Activated naive CD8-positive, alpha-beta T cell treated with anti-CD3 and anti-CD28 coated beads, Interleukin-2, amount 10 ng/mL, durations not matched to agents 7 days and 5 days (primary cell): ENCODE data around the gene MYRFL. TPM values are rescaled to one million over a fixed set of nuclear protein-coding genes. Genes with fewer than 3 reads are reported as not detected.
"Not testable (repeated sequence)": the region's sequence is repeated elsewhere in the genome, so short reads cannot be mapped to it uniquely, and the experiment has no call there.

ENCODE experiments used
- ATAC-seq: fragments of 150-1000 bp; cut with Tn5 transposase; one replicate; pipeline ENCODE4 v1.10.0; 2021; ENCODE audit warnings: low read depth, moderate library complexity
- POLR2A ChIA-PET: fragments of 350-600 bp; sonication (Branson Sonifier 250); formaldehyde crosslinking; loops from one replicate; lab custom pipeline; 2021; ENCODE audit warnings: antibody characterized with exemption; lab: Charles Lee
- DNase-seq: peaks from one replicate; pipeline ENCODE4 v3.0.0; 2021
- H3K27ac Mint-ChIP-seq: one replicate; pipeline ENCODE4 v1.8.0; 2022; ENCODE audit warnings: mild to moderate bottlenecking, mixed read lengths
- H3K27me3 Mint-ChIP-seq: one replicate; pipeline ENCODE4 v1.8.0; 2022; ENCODE audit warnings: mild to moderate bottlenecking, moderate library complexity, mixed read lengths
- H3K36me3 Mint-ChIP-seq: one replicate; pipeline ENCODE4 v1.8.0; 2021; ENCODE audit warnings: mild to moderate bottlenecking, mixed read lengths
- H3K4me1 Mint-ChIP-seq: one replicate; pipeline ENCODE4 v1.8.0; 2021; ENCODE audit warnings: mixed read lengths
- H3K4me3 Mint-ChIP-seq: one replicate; pipeline ENCODE4 v1.8.0; 2022; ENCODE audit warnings: mild to moderate bottlenecking, moderate library complexity, mixed read lengths
- H3K9me3 Mint-ChIP-seq: one replicate; pipeline ENCODE4 v1.8.0; 2021; ENCODE audit warnings: mixed read lengths
- total RNA-seq, 2 experiments: library from RNA; stranded (reverse); gene quantifications; one replicate each; pipeline ENCODE4 v1.2.3, GENCODE V29; 2021

The MYRFL gene
- total RNA-seq, 2 experiments from 2014 or later, result not detected

- Mint-ChIP-seq H3K27ac (no peak overlapping the region), H3K4me3 (no peak overlapping the region), H3K27me3 (peaks cover 2% of the 10 kb centered on the region), H3K4me1 (no peaks in the 10 kb centered on the region), H3K9me3 (no peaks in the 10 kb centered on the region), H3K36me3 (no peaks in the 10 kb centered on the region)
- ATAC-seq (no peak), DNase-seq (no peak)
- POLR2A ChIA-PET, result no interaction called here
These were observed 153.0 kb downstream of the MYRFL start for GRCh38 chr12:69978020-69978419.

GRCh38 chr12:69981881-69982475, 157.0 kb downstream of the MYRFL start:
- H3K36me3 Mint-ChIP-seq, result no peaks in the 10 kb centered on the region

GRCh38 chr12:69984241-69984640, 159.2 kb downstream of the MYRFL start:
- no peak overlapping the region for H3K4me3 Mint-ChIP-seq
- POLR2A ChIA-PET, result no interaction called here
- no peaks in the 10 kb centered on the region for H3K9me3 Mint-ChIP-seq
- no peaks in the 10 kb centered on the region for H3K27me3 Mint-ChIP-seq
- no peaks in the 10 kb centered on the region for H3K4me1 Mint-ChIP-seq
- DNase-seq (no peak), ATAC-seq (no peak)
- no peak overlapping the region for H3K27ac Mint-ChIP-seq
- no peaks in the 10 kb centered on the region for H3K36me3 Mint-ChIP-seq

More at GRCh38 chr12:69981881-69982475, 157.0 kb downstream of the MYRFL start:
- H3K4me3 Mint-ChIP-seq, result no peak overlapping the region
- H3K9me3 Mint-ChIP-seq, result no peaks in the 10 kb centered on the region
- ATAC-seq, result no peak
- H3K27me3 Mint-ChIP-seq, result no peaks in the 10 kb centered on the region
- no peak overlapping the region for H3K27ac Mint-ChIP-seq
- H3K4me1 Mint-ChIP-seq, result no peaks in the 10 kb centered on the region
- DNase-seq, result no peak
- POLR2A ChIA-PET, result no interaction called here

- no peak for DNase-seq
- H3K4me3 Mint-ChIP-seq, result no peak overlapping the region
- no peaks in the 10 kb centered on the region for H3K9me3 Mint-ChIP-seq
- ATAC-seq, result no peak
- POLR2A ChIA-PET, result no interaction called here
- H3K4me1 Mint-ChIP-seq, result no peaks in the 10 kb centered on the region
- H3K36me3 Mint-ChIP-seq, result no peaks in the 10 kb centered on the region
- H3K27ac Mint-ChIP-seq, result no peak overlapping the region
- H3K27me3 Mint-ChIP-seq, result no peaks in the 10 kb centered on the region
These were observed 160.6 kb downstream of the MYRFL start for GRCh38 chr12:69985656-69986055.

- H3K4me1 Mint-ChIP-seq, result no peaks in the 10 kb centered on the region
- ATAC-seq (no peak), DNase-seq (no peak)
- H3K36me3 Mint-ChIP-seq, result no peaks in the 10 kb centered on the region
- no peaks in the 10 kb centered on the region for H3K27me3 Mint-ChIP-seq
- H3K27ac Mint-ChIP-seq, result no peak overlapping the region
- H3K9me3 Mint-ChIP-seq, result no peaks in the 10 kb centered on the region
- POLR2A ChIA-PET, result no interaction called here
- no peak overlapping the region for H3K4me3 Mint-ChIP-seq
These were observed 161.1 kb downstream of the MYRFL start for GRCh38 chr12:69986114-69986513.

- H3K4me3 Mint-ChIP-seq, result no peak overlapping the region
- no peaks in the 10 kb centered on the region for H3K9me3 Mint-ChIP-seq
- no peaks in the 10 kb centered on the region for H3K27me3 Mint-ChIP-seq
- no peak overlapping the region for H3K27ac Mint-ChIP-seq
- DNase-seq, result no peak
- H3K4me1 Mint-ChIP-seq, result no peaks in the 10 kb centered on the region
- ATAC-seq, result no peak
- H3K36me3 Mint-ChIP-seq, result no peaks in the 10 kb centered on the region
- POLR2A ChIA-PET, result no interaction called here
These were observed 162.6 kb downstream of the MYRFL start for GRCh38 chr12:69987579-69988091.

- no peak overlapping the region for H3K4me3 Mint-ChIP-seq
- H3K27ac Mint-ChIP-seq, result no peak overlapping the region
- H3K27me3 Mint-ChIP-seq, result peaks cover 2% of the 10 kb centered on the region
- H3K4me1 Mint-ChIP-seq, result no peaks in the 10 kb centered on the region
- no peaks in the 10 kb centered on the region for H3K36me3 Mint-ChIP-seq
- H3K9me3 Mint-ChIP-seq, result no peaks in the 10 kb centered on the region
- POLR2A ChIA-PET, result no interaction called here
- ATAC-seq (no peak), DNase-seq (no peak)
These were observed 163.7 kb downstream of the MYRFL start for GRCh38 chr12:69988481-69989321.

- Mint-ChIP-seq H3K27me3 (peaks cover 2% of the 10 kb centered on the region), H3K4me3 (no peak overlapping the region), H3K36me3 (no peaks in the 10 kb centered on the region), H3K9me3 (no peaks in the 10 kb centered on the region), H3K27ac (no peak overlapping the region), H3K4me1 (no peaks in the 10 kb centered on the region)
- POLR2A ChIA-PET, result no interaction called here
- ATAC-seq (no peak), DNase-seq (no peak)
These were observed 166.8 kb downstream of the MYRFL start for GRCh38 chr12:69991690-69992288.

GRCh38 chr12:69993433-69993832, 168.4 kb downstream of the MYRFL start:
- H3K27ac Mint-ChIP-seq, result no peak overlapping the region
- POLR2A ChIA-PET, result no interaction called here

GRCh38 chr12:69994086-69994485, 169.1 kb downstream of the MYRFL start:
- H3K4me1 Mint-ChIP-seq, H3K36me3 Mint-ChIP-seq, H3K27ac Mint-ChIP-seq, H3K9me3 Mint-ChIP-seq, DNase-seq, POLR2A ChIA-PET, H3K27me3 Mint-ChIP-seq, H3K4me3 Mint-ChIP-seq, ATAC-seq: not testable (repeated sequence)

More at GRCh38 chr12:69993433-69993832, 168.4 kb downstream of the MYRFL start:
- no peaks in the 10 kb centered on the region for H3K36me3 Mint-ChIP-seq
- ATAC-seq (no peak), DNase-seq (no peak)
- H3K4me1 Mint-ChIP-seq, result no peaks in the 10 kb centered on the region
- peaks cover 2% of the 10 kb centered on the region for H3K27me3 Mint-ChIP-seq
- H3K4me3 Mint-ChIP-seq, result no peak overlapping the region
- no peaks in the 10 kb centered on the region for H3K9me3 Mint-ChIP-seq

GRCh38 chr12:69994724-69995173, 169.7 kb downstream of the MYRFL start:
- ATAC-seq, result no peak
- H3K9me3 Mint-ChIP-seq, result no peaks in the 10 kb centered on the region
- H3K36me3 Mint-ChIP-seq, result no peaks in the 10 kb centered on the region
- H3K4me3 Mint-ChIP-seq, result no peak overlapping the region
- H3K4me1 Mint-ChIP-seq, result no peaks in the 10 kb centered on the region
- peaks cover 2% of the 10 kb centered on the region for H3K27me3 Mint-ChIP-seq
- no peak for DNase-seq
- H3K27ac Mint-ChIP-seq, result no peak overlapping the region
- POLR2A ChIA-PET, result no interaction called here

- POLR2A ChIA-PET, result no interaction called here
- Mint-ChIP-seq H3K27ac (no peak overlapping the region), H3K36me3 (no peaks in the 10 kb centered on the region), H3K4me1 (no peaks in the 10 kb centered on the region), H3K4me3 (no peak overlapping the region), H3K27me3 (peaks cover 5% of the 10 kb centered on the region), H3K9me3 (no peaks in the 10 kb centered on the region)
- ATAC-seq (no peak), DNase-seq (no peak)
These were observed 171.2 kb downstream of the MYRFL start for GRCh38 chr12:69996241-69996640.

GRCh38 chr12:69996722-69997121, 171.7 kb downstream of the MYRFL start:
- DNase-seq (no peak), ATAC-seq (no peak)
- Mint-ChIP-seq H3K27ac (no peak overlapping the region), H3K36me3 (no peaks in the 10 kb centered on the region), H3K27me3 (peaks cover 5% of the 10 kb centered on the region), H3K4me1 (no peaks in the 10 kb centered on the region), H3K4me3 (no peak overlapping the region), H3K9me3 (no peaks in the 10 kb centered on the region)
- POLR2A ChIA-PET, result no interaction called here
